Measurements from ENCODE around the gene STX18.
A peak's percentile ranks its signal among the peaks of the same experiment; 100 is the strongest.
"Not testable (repeated sequence)": the region's sequence is repeated elsewhere in the genome, so short reads cannot be mapped to it uniquely, and the experiment has no call there.

Gene STX18

GRCh38 chr4:4477796-4478195 is 64.1 kb downstream of the STX18 start:
- no peak for DNase-seq

- no peak for DNase-seq
Measured at GRCh38 chr4:4477391-4477790, 64.5 kb downstream of the STX18 start.

DNA sequence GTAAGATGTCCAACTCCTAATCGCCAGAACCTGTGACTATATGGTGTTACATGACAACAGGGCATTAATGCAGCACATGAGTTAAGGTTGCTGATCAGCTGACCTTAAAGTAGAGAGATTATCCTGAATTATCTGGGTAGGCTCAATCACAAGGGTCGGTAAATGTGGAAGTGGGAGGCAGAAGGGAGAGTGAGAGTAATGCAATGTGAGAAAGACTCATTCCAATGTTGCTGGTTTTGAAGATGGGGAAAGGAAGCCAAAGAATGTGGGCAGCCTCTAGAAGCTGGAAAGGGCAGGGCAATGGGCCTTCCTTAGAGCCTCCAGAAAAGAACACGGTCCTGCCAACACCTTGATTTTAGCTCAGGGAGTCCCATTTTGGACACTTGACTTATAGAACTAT is 67.4 kb downstream of the STX18 start:
- peak in 1 of 2 donors; percentile 31 for DNase-seq

GRCh38 chr4:4472344-4472958 is 69.4 kb downstream of the STX18 start:
- no peak for DNase-seq

DNA sequence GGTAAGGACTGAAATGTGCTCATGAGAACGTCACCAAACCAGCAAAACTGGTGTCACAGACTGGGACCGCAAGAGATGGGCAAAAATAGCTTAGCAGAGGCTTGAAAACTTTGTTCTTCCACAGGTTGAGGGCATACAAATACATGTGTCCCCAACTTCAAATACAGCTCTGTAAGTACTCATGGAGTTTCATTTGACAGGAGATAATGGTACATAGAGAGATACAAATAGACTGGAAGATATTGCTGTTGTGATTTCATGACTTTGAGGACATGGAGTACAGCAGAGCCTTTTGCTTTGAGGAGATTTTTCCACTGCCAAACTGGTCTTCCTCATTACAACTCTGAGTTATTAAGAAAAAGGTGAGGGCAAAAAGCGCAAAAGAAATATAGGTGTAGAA is 70.7 kb downstream of the STX18 start:
- no peak for DNase-seq

DNA sequence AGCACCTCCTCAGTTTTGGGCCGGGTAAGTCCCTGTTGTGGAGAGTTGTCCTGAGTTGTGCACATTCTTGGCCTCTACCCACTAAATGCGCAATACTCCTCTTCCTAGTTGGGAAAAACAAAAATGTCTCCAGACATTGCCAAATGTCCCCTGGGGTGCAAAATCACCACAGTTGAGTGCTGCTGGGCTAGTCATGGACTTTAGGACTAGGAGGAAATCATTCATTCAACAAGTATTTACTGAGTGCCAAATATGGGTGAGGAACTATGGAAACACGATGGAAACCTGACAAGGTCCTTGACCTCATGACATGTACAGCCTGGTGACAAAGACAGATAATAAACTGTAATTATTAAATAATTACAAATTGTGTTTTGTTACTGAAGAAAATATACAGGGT is 71.6 kb downstream of the STX18 start:
- no peak for DNase-seq

- not testable (repeated sequence) for DNase-seq
Measured at GRCh38 chr4:4465238-4465637, 76.6 kb downstream of the STX18 start.

- no peak for DNase-seq
Measured at GRCh38 chr4:4462970-4463369, 78.9 kb downstream of the STX18 start.

- no peak for DNase-seq
Measured at GRCh38 chr4:4461850-4462249, 80.0 kb downstream of the STX18 start.

GRCh38 chr4:4461178-4461577 is 80.7 kb downstream of the STX18 start:
- DNase-seq, result no peak

DNA sequence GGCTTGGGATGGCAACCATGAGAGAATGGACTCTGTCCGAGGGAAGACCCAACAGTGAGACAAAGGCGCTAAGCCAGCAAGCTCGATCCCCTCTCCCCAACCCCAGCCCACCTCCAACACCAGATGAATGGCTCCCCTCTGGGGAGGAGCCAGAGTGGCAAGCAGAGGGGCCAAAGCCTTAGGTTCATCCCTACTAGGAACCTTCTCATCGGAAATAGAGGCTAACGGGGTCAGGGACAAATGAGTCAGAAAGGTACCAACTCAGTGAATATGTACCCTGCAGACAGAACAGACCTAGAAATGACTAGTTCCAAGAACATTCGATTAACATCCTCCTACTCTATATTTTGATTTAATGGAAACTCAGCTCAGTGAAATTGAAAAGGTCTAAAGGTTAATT is 81.1 kb downstream of the STX18 start:
- no peak for DNase-seq

- DNase-seq, result no peak
Measured at GRCh38 chr4:4459181-4459580, 82.7 kb downstream of the STX18 start.

GRCh38 chr4:4457803-4458553 is 83.9 kb downstream of the STX18 start:
- DNase-seq, result no peak

- no peak for DNase-seq
Measured at GRCh38 chr4:4456816-4457578, 84.9 kb downstream of the STX18 start.

DNA sequence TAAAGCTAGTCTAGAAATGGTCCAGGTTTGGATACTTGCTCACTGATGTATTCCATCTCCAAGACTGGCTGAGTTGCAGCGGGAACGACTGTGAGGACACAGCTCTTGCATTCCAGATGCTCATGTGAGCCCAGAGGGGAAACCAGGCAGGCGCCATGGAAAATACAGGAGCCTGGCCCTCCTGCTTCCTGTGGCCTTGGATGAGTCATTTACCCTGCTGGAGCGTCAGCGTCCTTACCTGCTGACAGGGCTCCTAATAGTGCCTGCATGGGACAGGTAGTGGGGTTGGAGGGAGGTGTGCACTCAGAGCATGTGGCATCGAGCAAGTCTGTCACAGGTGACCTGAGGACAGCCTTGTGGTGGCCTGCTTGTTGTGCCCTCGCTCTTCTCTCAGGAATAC is 85.5 kb downstream of the STX18 start:
- DNase-seq, result no peak

DNA sequence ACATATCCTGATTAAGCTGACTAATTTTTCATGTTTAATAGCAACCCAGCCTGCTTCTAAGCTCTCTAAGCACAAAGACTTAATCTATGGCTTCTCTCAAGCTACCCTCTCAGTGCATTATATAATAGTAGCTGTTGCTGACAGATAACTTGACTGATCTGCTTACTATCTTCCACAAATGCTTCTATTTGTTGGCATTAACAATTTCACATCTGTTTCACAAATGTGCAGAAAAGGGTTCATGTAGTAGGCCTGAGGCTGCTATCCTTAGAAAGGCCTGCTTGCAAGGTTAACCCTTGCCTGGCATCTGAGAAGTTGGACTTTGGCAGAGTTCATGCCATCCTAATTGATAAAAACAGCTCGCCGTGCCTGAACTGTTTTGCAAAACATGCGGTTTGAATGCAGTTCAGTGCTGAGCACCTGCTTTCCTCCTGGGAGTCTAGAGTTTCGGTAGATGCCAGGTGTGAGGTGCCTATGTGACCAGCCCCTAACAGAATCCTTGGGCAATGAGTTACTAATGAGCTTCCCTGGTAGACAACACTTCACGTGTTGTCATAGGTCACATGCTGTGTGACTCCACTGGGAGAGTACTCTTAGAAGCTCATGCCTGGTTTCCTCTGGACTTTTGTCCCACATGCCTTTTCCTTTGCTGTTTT is 86.5 kb downstream of the STX18 start:
- DNase-seq, result no peak

DNA sequence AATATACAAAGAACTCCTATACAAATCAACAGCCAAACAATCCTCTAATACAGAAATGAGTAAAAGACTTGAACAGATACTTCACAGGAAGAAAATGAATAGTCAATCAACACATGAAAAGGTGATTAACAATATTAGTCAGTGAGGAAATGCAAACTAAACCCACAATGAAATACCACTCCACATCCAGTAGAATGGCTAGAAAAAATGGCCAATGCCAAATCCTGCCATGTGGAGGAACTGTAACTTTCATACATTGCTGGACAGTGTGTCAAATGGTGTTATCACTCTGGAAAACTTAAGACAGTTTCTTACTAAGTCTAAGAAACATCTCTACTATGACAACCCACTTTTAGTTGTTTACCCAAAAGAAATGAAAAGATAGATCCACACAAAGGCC is 95.4 kb downstream of the STX18 start:
- DNase-seq, result no peak

DNA sequence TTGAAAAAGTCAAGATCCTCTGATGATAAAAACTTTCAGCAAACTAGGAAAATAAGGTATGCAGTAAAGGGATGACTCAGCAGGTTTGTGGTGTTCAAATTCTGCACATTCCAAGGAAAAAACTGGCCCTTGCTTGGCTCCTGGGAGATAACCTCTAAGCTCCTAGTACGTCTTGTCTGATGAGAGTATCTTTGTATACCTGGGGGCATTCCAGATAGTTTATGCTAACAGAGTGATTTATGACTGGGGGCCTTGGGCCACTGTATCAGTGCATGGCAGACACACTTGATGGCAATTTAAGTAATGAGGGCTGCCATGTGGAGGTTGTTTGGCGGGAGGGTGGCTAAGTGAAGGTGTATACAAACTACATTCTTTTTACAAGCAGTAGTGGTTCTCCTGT is 98.0 kb downstream of the STX18 start:
- no peak for DNase-seq

DNA sequence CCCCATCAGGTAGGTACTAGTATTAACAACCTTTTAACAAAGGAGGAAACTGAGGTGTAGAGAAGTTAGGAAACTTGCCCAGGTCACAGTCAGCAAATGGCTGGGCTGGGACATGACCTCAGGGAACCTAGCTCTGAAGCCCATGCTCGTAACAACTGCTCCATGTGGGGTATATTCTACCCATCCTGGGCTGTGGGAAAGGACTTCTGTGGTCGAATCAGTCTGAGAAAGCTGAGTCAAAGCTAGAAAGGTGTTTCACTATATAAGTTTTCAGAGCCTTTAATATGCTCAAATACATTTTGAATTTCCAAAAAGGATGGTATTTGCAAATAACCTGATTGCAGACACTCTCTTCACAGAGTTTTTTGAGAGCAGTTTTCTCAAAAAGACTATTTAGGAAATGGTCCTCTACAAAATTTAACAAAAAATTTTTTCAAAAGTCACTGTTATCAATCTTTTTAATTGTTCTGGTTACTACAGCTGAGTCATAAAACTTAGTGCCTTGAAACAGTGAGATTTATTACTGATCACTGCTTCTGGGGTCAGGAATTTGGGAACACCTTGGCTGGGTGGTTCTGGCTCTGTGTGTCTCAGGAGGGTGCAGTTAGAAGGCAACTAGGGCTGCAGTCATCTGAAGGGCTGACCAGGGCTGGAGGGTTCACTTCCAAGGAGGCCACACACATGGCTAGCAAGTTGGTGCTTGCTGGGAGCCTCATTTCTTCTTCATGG is 101.4 kb downstream of the STX18 start:
- DNase-seq, result no peak

DNA sequence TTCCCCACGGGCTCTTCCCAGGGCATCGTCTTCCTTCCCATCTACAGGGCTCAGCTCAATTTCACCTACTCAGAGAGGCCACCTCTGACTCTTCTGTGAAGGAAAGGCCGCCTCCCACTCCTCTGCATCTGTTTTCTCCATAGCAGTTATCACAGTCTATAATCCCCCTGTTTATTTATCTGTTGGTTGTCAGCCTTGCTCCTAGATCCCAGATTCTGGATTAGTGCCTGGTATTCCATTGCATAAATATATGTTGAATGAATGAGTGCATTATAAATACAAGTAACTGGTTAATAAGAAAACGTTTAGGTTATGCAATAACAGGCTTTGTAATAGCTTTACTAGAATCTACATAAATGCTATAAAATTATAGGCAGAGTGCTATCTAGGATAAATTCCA is 102.1 kb downstream of the STX18 start:
- no peak for DNase-seq

DNA sequence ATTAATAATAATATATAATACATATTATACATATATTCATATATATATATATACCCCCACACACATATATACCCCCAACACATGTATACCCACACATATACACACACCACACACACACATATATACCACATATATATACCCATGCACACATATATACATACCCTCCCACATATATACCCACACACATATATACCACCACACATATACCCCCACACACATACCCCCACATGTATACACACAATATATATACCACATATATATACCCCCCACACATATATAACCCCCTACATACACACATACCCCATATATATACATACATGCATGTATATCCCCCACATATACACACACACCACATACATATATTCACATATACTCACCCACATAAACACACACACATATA is 103.0 kb downstream of the STX18 start:
- DNase-seq, result no peak

DNA sequence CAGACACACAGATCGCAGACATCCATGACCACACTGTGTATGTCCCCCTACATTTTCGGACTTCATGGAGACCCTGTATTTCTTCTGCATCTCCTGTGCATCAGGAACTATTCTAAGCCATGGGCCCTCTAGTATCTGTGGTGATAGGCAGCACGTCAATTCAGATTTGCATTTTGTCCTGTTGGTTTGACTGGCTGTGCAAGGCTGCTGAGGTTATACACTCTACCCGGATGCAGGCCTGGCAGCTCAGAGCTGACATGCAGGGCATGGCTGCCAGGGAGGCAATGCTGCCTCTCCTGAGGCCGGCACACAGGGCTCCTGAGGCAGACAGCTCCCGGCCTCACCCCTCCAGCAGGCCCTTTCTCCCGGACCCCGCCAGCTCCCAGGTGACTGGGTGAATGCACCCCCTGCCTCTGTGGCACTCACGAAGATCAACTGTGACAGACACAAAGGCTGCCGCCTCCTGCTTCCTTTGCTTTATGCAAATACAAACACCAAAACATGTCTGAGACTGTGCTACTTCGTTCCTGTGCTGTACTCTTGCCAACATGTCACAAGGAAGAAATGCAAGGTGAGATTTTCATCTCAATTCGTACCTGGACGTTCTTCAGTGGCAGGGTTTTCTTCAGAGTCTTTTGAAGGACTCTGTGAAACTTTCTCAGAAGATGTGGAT is 103.9 kb downstream of the STX18 start:
- DNase-seq, result no peak
